Activated naive CD4-positive, alpha-beta T cell treated with anti-CD3 and anti-CD28 coated beads for 36 hours (primary cell): Measurements from ENCODE around the gene ZNF814. TPM values are rescaled to one million over a fixed set of nuclear protein-coding genes. Genes with fewer than 3 reads are reported as not detected.
"Not testable (repeated sequence)": the region's sequence is repeated elsewhere in the genome, so short reads cannot be mapped to it uniquely, and the experiment has no call there.

Experiments
- CTCF ChIA-PET: fragments of 350-600 bp; sonication (Branson Sonifier 250); formaldehyde crosslinking; loops from one replicate; lab custom pipeline; 2021; ENCODE audit warnings: antibody characterized with exemption; lab: Charles Lee
- DNase-seq: peaks from one replicate; pipeline ENCODE4 v3.0.0-alpha.2; 2020
- H3K27ac Mint-ChIP-seq: one replicate; pipeline ENCODE4 v1.8.0; 2021; ENCODE audit warnings: mild to moderate bottlenecking, mixed read lengths
- H3K27me3 Mint-ChIP-seq: one replicate; pipeline ENCODE4 v1.8.0; 2021; ENCODE audit warnings: low read depth, mixed read lengths
- H3K36me3 Mint-ChIP-seq: one replicate; pipeline ENCODE4 v1.8.0; 2021; ENCODE audit warnings: low read depth, mixed read lengths
- H3K4me1 Mint-ChIP-seq: one replicate; pipeline ENCODE4 v1.8.0; 2021; ENCODE audit warnings: low read depth, mixed read lengths
- H3K4me3 Mint-ChIP-seq: one replicate; pipeline ENCODE4 v1.8.0; 2021; ENCODE audit warnings: mild to moderate bottlenecking, moderate library complexity, mixed read lengths
- H3K9me3 Mint-ChIP-seq: one replicate; pipeline ENCODE4 v1.8.0; 2021; ENCODE audit warnings: mixed read lengths
- intact Hi-C: fragments of 100-400 bp; cut with micrococcal nuclease; formaldehyde crosslinking; loops from one replicate; pipeline ENCODE4 v1.15.1; 2023
- total RNA-seq, 2 experiments: library from RNA; stranded (reverse); gene quantifications; one replicate each; pipeline ENCODE4 v1.2.3, GENCODE V29; 2021

The ZNF814 gene
- total RNA-seq, 2 experiments from 2014 or later, result 12.7 to 13.3 TPM

- peaks cover 21% of the 10 kb centered on the region for H3K4me1 Mint-ChIP-seq
- intact Hi-C loops, result no loop called here
- H3K9me3 Mint-ChIP-seq, result peaks cover 14% of the 10 kb centered on the region
- CTCF ChIA-PET, result no interaction called here
- H3K36me3 Mint-ChIP-seq, result peaks cover 57% of the 10 kb centered on the region
- H3K27ac Mint-ChIP-seq, result peak overlapping the region; percentile 77
- H3K4me3 Mint-ChIP-seq, result peak overlapping the region; percentile 84
- H3K27me3 Mint-ChIP-seq, result no peaks in the 10 kb centered on the region
- DNase-seq, result no peak
These were observed 38.3 kb downstream of the ZNF814 start for GRCh38 chr19:57850553-57851017.

- intact Hi-C loops, result loop anchor here (1.0 to 2.0 kb wide), 2 partner anchors 31 to 67 kb away; partner anchors contain the start of gene ZNF417
- DNase-seq, result peak; percentile 82
- CTCF ChIA-PET, result interaction anchor here (0.6 kb wide), 1 partner anchor 282 kb away, joined by 3 read pairs; no protein-coding TSS in a partner anchor
- peaks cover 58% of the 10 kb centered on the region for H3K36me3 Mint-ChIP-seq
- H3K4me1 Mint-ChIP-seq, result peaks cover 21% of the 10 kb centered on the region
- peak within 1 kb of the TSS; percentile 77 for H3K27ac Mint-ChIP-seq
- not testable (repeated sequence) for H3K27me3 Mint-ChIP-seq
- H3K9me3 Mint-ChIP-seq, result peaks cover 11% of the 10 kb centered on the region
- H3K4me3 Mint-ChIP-seq, result peak within 1 kb of the TSS; percentile 84
These were observed 39.0 kb downstream of the ZNF814 start, which contains the start of gene ZNF587 for GRCh38 chr19:57849666-57850473. TSS of gene ZNF587 (plus strand) at chr19:57849859. CDS start at chr19:57850039, 180 bp downstream.

GRCh38 chr19:57849162-57849665 is 39.6 kb downstream of the ZNF814 start:
- H3K9me3 Mint-ChIP-seq, result peaks cover 11% of the 10 kb centered on the region
- DNase-seq, H3K27me3 Mint-ChIP-seq: not testable (repeated sequence)
- CTCF ChIA-PET, result interaction anchor here (0.6 kb wide), 1 partner anchor 282 kb away, joined by 3 read pairs; no protein-coding TSS in a partner anchor
- H3K27ac Mint-ChIP-seq, result peak overlapping the region; percentile 24
- H3K36me3 Mint-ChIP-seq, result peaks cover 58% of the 10 kb centered on the region
- peaks cover 21% of the 10 kb centered on the region for H3K4me1 Mint-ChIP-seq
- intact Hi-C loops, result loop anchor here (1.0 to 2.0 kb wide), 2 partner anchors 30 to 68 kb away; partner anchors contain the start of gene ZNF417
- peak overlapping the region; percentile 84 for H3K4me3 Mint-ChIP-seq

GRCh38 chr19:57847164-57847563 is 41.7 kb downstream of the ZNF814 start:
- CTCF ChIA-PET, H3K4me3 Mint-ChIP-seq, H3K27ac Mint-ChIP-seq, H3K27me3 Mint-ChIP-seq, intact Hi-C loops, H3K9me3 Mint-ChIP-seq, DNase-seq: not testable (repeated sequence)
- Mint-ChIP-seq H3K36me3 (peaks cover 53% of the 10 kb centered on the region), H3K4me1 (peaks cover 22% of the 10 kb centered on the region)

GRCh38 chr19:57841122-57841763 is 47.6 kb downstream of the ZNF814 start:
- peaks cover 11% of the 10 kb centered on the region for H3K4me1 Mint-ChIP-seq
- CTCF ChIA-PET, result no interaction called here
- no peak overlapping the region for H3K4me3 Mint-ChIP-seq
- H3K9me3 Mint-ChIP-seq, result no peaks in the 10 kb centered on the region
- H3K27ac Mint-ChIP-seq, result no peak overlapping the region
- intact Hi-C loops, result no loop called here
- H3K36me3 Mint-ChIP-seq, result peaks cover 57% of the 10 kb centered on the region
- no peaks in the 10 kb centered on the region for H3K27me3 Mint-ChIP-seq
- no peak for DNase-seq

GRCh38 chr19:57838622-57839191 is 50.1 kb downstream of the ZNF814 start:
- Mint-ChIP-seq H3K4me1 (peaks cover 11% of the 10 kb centered on the region), H3K27ac (peak overlapping the region; percentile 32), H3K36me3 (peaks cover 43% of the 10 kb centered on the region)
- intact Hi-C loops, DNase-seq, CTCF ChIA-PET, H3K4me3 Mint-ChIP-seq, H3K27me3 Mint-ChIP-seq, H3K9me3 Mint-ChIP-seq: not testable (repeated sequence)

- DNase-seq, H3K27me3 Mint-ChIP-seq, H3K9me3 Mint-ChIP-seq, H3K4me3 Mint-ChIP-seq, H3K27ac Mint-ChIP-seq, intact Hi-C loops, CTCF ChIA-PET: not testable (repeated sequence)
- Mint-ChIP-seq H3K4me1 (peaks cover 14% of the 10 kb centered on the region), H3K36me3 (peaks cover 36% of the 10 kb centered on the region)
These were observed 51.8 kb downstream of the ZNF814 start for GRCh38 chr19:57836991-57837390.

GRCh38 chr19:57830071-57830602 is 58.7 kb downstream of the ZNF814 start, which contains the start of gene ZNF587B:
TSS of gene ZNF587B (plus strand) at chr19:57830299. CDS start at chr19:57830529, 230 bp downstream.
- no peak within 1 kb of the TSS for H3K27ac Mint-ChIP-seq

GRCh38 chr19:57829316-57829715 is 59.5 kb downstream of the ZNF814 start:
- Mint-ChIP-seq H3K9me3 (no peaks in the 10 kb centered on the region), H3K4me1 (peaks cover 30% of the 10 kb centered on the region), H3K27me3 (no peaks in the 10 kb centered on the region), H3K4me3 (no peak overlapping the region), H3K27ac (no peak overlapping the region), H3K36me3 (peaks cover 59% of the 10 kb centered on the region)
- intact Hi-C loops, result no loop called here
- CTCF ChIA-PET, result no interaction called here
- no peak for DNase-seq

More at GRCh38 chr19:57830071-57830602, 58.7 kb downstream of the ZNF814 start, which contains the start of gene ZNF587B:
- Mint-ChIP-seq H3K9me3 (no peaks in the 10 kb centered on the region), H3K36me3 (peaks cover 55% of the 10 kb centered on the region), H3K27me3 (no peaks in the 10 kb centered on the region), H3K4me3 (no peak within 1 kb of the TSS), H3K4me1 (peaks cover 26% of the 10 kb centered on the region)
- peak; percentile 56 for DNase-seq
- CTCF ChIA-PET, result interaction anchor here (0.9 kb wide), 1 partner anchor 10 kb away, joined by 3 read pairs; no protein-coding TSS in a partner anchor
- intact Hi-C loops, result no loop called here

- intact Hi-C loops, result no loop called here
- Mint-ChIP-seq H3K4me3 (no peak overlapping the region), H3K27ac (no peak overlapping the region), H3K4me1 (peaks cover 52% of the 10 kb centered on the region), H3K27me3 (no peaks in the 10 kb centered on the region), H3K9me3 (no peaks in the 10 kb centered on the region), H3K36me3 (peaks cover 67% of the 10 kb centered on the region)
- CTCF ChIA-PET, result no interaction called here
- DNase-seq, result no peak
These were observed 63.3 kb downstream of the ZNF814 start for GRCh38 chr19:57825511-57825910.

GRCh38 chr19:57823608-57824007 is 65.2 kb downstream of the ZNF814 start:
- DNase-seq, intact Hi-C loops, CTCF ChIA-PET, H3K9me3 Mint-ChIP-seq, H3K4me3 Mint-ChIP-seq, H3K27me3 Mint-ChIP-seq: not testable (repeated sequence)
- H3K4me1 Mint-ChIP-seq, result peaks cover 49% of the 10 kb centered on the region
- peaks cover 59% of the 10 kb centered on the region for H3K36me3 Mint-ChIP-seq
- H3K27ac Mint-ChIP-seq, result peak overlapping the region; percentile 18
